ENCODE data around the gene GADD45B.
"Not testable (repeated sequence)": the region's sequence is repeated elsewhere in the genome, so short reads cannot be mapped to it uniquely, and the experiment has no call there.

GADD45B gene

GRCh38 chr19:2469915-2470200, 6.1 kb upstream of the GADD45B start:
- not testable (repeated sequence) for DNase-seq

GRCh38 chr19:2474232-2475017, 1.5 kb upstream of the GADD45B start:
- DNase-seq, result peak; percentile 92

- peak; percentile 70 for DNase-seq
Observed at GRCh38 chr19:2475018-2475701, 767 bp upstream of the GADD45B start.

GRCh38 chr19:2476451-2477140, 669 bp downstream of the GADD45B start:
- DNase-seq, result peak; percentile 74

GRCh38 chr19:2477141-2477710, 1.3 kb downstream of the GADD45B start:
- no peak for DNase-seq

- peak; percentile 60 for DNase-seq
Observed at GRCh38 chr19:2477732-2478191, 1.8 kb downstream of the GADD45B start.

- peak; percentile 72 for DNase-seq
Observed at GRCh38 chr19:2478278-2478755, 2.4 kb downstream of the GADD45B start.

- DNase-seq, result peak; percentile 79
Observed at GRCh38 chr19:2478756-2479555, 3.0 kb downstream of the GADD45B start.

GRCh38 chr19:2479556-2480194, 3.7 kb downstream of the GADD45B start:
- DNase-seq, result no peak

- no peak for DNase-seq
Observed at GRCh38 chr19:2481466-2481865, 5.5 kb downstream of the GADD45B start.

- DNase-seq, result no peak
Observed at GRCh38 chr19:2482354-2483038, 6.6 kb downstream of the GADD45B start.

GRCh38 chr19:2483084-2483483, 7.2 kb downstream of the GADD45B start:
- no peak for DNase-seq

GRCh38 chr19:2483484-2484151, 7.7 kb downstream of the GADD45B start:
- no peak for DNase-seq

- no peak for DNase-seq
Observed at GRCh38 chr19:2484178-2484937, 8.4 kb downstream of the GADD45B start.

GRCh38 chr19:2485428-2485827, 9.5 kb downstream of the GADD45B start:
- no peak for DNase-seq

- DNase-seq, result no peak
Observed at GRCh38 chr19:2487090-2487489, 11.2 kb downstream of the GADD45B start.

GRCh38 chr19:2487842-2488241, 11.9 kb downstream of the GADD45B start:
- no peak for DNase-seq

- no peak for DNase-seq
Observed at GRCh38 chr19:2488405-2488941, 12.5 kb downstream of the GADD45B start.

GRCh38 chr19:2488942-2489731, 13.2 kb downstream of the GADD45B start:
- DNase-seq, result peak; percentile 80

All from right forelimb (tissue), 1 donor.